Jurkat, Clone E6-1 (cell line): ENCODE measurements around the gene LRRC57. TPM values are rescaled to one million over a fixed set of nuclear protein-coding genes. Genes with fewer than 3 reads are reported as not detected.
A peak's percentile ranks its signal among the peaks of the same experiment; 100 is the strongest.

ENCODE experiments used
- DNase-seq: peaks from one replicate; pipeline ENCODE4 v3.0.0-alpha.2; 2011; ENCODE audit warnings: low read depth, low spot score
- H3K4me3 ChIP-seq: 2 replicates; pipeline ENCODE4 v1.5.1; 2011; ENCODE audit warnings: mild to moderate bottlenecking, low read length, control low read depth, moderate library complexity
- polyA plus RNA-seq: library from polyadenylated mRNA; unstranded; fragments of >200 nt; gene quantifications from one replicate; pipeline ENCODE4 v1.2.1, GENCODE V29; 2012; ENCODE audit warnings: missing spikeins; ENCODE audit not compliant: insufficient read length, insufficient read depth

Gene LRRC57
- 20.1 TPM for polyA plus RNA-seq

DNA sequence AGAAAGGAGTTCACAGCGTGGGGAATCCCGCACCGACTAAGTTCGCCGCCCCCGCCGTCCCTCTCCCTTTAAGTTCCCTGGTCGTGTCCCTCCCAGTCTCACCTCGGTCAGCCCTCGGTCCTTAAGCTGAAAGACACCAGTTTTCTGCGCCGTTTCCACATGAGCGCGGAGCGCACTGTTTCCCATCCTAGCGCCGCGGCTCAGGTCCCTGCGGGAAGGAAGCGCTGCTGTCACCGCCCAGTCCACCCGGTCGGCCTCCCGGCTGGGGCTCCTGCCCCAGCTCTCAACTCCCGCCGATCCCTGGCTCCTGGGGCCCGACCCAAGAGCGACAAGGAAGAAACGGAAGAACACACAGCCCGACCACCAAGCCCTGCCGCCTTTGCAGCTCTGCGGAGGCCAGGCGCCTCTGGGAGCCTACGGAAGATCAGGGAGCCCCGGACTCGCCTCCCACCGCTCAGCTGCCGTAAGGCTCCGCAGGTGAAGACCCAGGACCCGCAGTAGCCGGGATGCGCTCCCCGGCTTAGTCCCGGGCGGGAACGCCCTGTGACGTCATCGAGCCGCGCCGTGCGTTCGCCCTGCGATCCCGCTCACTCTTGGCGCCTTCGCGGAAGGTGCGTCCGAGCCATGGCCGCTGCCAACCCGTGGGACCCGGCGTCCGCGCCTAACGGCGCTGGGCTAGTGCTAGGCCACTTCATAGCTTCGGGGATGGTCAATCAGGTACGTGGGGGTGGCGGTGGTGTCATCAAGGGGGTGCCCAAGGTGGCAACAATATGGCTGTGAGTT lies at the start of gene LRRC57, which contains the start of gene HAUS2:
TSS of gene LRRC57 (minus strand) at position 545 of the 783 bp plus-strand sequence. CDS start at position 186, 359 bp downstream.
TSS of gene HAUS2 (plus strand) at position 590 of the 783 bp plus-strand sequence. CDS start at position 625, 35 bp downstream.
- DNase-seq: peak; percentile 76
- H3K4me3 ChIP-seq: peak within 1 kb of the TSS; percentile 100

DNA sequence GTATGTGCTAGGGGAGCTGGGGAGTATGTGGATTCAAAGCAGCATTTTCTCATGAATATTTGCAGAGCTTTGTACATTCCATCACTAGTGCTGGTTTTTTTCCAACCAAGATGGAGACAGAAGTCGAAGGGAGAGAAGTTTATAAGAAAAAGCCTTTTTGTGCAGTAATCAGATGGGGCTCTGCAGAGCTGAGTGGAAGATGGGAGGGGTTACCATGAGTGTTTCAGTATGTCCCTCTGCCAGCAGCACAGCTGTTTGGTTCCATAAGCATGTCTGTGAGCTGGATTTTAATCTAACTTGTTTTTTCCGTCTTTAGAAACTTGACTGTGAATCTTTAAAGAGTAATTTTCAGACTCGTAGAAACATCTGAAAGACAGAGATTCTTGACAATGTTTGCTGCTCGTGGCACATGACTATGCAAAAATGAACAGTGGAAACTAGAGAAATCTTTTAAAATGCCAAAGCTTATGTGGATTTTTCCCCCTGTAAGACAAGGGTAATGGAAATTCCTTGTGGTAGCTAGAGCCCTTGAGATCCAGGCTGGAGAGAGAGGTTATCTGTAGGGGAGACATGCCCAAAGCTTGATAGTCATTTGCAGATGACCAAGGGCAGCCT lies 47.1 kb upstream of the LRRC57 start:
- DNase-seq: no peak
- no peak overlapping the region for H3K4me3 ChIP-seq

DNA sequence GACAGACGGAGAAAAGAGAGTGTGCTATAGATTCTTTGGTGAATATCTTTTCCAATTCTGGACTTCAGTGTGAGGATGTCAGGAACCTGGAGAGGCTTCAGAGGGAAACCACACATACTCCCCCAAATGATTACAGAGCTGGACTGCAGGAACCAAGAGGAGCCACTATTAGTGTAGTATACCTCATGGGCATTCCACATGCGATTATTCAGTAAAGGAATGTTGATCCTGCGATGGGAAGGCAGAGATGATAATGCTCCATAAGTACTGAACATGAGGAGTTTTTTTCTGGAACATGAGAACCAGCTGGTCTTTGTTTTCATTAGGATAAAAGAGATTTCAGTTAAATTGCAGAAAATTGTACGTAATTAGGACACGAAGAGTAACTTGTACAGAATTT lies 45.5 kb upstream of the LRRC57 start:
- no peak for DNase-seq
- no peak overlapping the region for H3K4me3 ChIP-seq

DNA sequence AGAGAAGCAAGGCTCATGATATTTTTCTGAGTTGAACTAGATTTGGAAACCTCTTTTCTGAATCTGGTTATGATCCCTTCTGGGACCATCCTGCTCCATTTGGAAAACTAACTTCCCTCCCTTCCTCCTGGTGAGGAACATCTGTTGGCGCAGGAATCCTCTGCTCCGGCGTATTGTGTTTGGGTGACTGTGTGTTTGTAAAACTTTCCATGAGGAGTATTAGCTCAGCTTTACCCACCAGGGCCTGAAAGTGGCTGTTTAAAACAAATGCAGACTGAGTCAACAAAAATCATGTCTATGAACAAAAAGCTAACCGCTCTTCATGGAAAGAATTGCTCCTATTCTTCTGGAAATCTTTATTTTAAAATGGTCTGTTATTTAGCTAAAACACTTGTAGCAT lies 44.5 kb upstream of the LRRC57 start:
- no peak for DNase-seq
- H3K4me3 ChIP-seq: no peak overlapping the region

GRCh38 chr15:42592716-42593115 lies 44.1 kb upstream of the LRRC57 start:
- no peak for DNase-seq
- no peak overlapping the region for H3K4me3 ChIP-seq

DNA sequence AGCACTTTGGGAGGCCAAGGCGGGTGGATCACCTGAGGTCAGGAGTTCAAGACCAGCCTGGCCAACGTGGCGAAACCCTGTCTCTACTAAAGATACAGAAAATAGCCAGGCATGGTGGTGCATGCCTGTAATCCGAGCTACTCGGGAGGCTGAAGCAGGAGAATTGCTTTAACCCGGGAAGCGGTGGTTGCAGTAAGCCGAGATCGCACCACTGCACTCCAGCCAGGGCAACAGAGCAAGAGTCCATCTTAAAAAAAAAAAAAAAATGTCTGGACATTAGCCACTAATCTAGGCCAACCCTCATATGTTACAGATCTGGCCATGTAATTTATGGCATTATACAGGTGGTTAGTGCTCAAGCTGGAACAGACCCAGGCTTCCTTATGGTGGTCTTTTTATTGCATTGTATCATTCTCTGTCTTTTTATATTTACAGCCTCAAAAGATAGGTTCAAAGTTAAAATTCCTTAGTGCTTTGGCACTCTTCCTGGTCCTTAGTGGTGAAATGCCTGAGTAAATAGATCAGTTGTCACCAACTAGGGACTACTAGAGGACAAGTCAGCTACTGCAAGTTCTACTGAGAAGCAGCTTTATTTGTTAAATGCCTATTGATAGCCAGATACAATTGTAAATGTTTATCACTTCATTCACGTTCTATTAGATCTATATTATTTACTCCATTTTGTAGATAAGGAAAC lies 42.8 kb upstream of the LRRC57 start:
- no peak overlapping the region for H3K4me3 ChIP-seq
- DNase-seq: no peak

- no peak overlapping the region for H3K4me3 ChIP-seq
- no peak for DNase-seq
These were observed 42.1 kb upstream of the LRRC57 start for GRCh38 chr15:42590619-42591237.

DNA sequence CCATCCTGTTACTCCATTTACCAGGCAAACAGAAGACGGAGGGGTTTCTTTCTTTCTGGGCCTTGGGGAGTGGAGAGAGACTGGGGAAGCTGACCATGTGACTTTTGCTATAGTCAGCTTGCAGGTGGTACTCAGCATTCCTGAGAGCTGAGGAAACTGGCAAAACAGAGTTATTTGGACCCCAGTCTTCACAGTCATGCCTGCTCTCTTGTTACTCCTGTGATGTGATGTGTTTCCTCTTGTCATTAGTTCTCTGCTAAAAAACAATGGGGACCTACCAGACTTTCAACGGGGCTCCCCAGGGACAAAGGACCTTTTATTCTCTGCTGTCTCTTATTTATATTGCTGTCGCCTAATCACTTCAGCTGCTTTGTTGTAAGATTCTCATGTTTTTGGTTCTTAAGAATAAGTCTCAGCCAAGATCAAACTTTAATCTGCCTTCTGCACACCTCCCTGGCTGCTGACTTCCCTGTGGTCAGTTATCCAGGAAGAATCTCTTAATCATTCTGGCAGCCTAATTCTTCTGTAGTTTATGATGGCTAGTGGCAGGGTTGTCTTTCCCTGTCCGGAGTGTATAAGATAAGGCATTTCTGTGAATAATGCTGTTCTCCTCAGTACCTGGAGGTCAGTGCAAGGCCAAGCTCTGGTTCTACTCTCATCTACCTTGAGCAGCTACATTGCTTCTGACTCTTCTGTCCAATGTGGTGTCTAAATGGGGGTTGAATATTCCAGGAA lies 35.6 kb upstream of the LRRC57 start:
- no peak for DNase-seq
- no peak overlapping the region for H3K4me3 ChIP-seq

DNA sequence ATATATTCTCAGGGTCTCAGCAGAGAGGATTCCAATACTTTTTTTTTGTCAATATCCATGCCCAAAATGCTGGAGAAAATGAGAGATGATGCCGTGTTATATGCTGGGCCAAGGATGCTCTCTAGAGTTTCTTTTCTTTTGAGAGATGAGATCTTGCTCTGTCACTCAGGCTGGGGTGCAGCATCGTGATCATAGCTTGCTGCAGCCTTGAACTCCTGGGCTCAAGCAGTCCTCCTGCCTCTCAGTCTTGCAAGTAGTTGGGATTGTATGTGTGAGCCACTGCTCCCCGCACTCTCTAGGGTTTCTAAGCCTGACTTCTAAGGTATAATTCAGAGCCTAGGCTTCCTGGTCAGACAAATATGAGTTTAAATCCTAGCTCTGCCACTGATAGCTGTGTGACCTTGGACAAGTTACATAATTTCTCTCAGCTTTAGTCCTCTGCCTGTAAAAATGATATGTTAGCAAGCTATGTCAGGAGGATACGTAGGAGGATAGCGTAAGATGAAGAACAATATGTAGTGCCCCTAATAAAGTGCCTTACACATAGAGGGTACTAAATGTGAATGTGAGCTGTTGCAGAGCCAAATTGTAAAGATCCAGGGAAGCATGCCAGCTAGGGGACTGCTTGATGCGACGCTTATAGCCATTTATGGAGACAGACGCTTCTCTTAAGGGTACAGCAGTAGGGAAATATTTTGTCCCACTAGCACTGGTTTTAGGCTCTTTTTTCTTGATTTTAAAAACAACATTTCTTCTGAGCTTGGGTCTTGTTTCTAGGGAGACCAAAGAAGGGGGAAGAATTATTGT lies 34.2 kb upstream of the LRRC57 start:
- H3K4me3 ChIP-seq: no peak overlapping the region
- no peak for DNase-seq

- peak; percentile 67 for DNase-seq
- H3K4me3 ChIP-seq: peak overlapping the region; percentile 62
These were observed 32.7 kb upstream of the LRRC57 start for GRCh38 chr15:42581272-42581730.

DNA sequence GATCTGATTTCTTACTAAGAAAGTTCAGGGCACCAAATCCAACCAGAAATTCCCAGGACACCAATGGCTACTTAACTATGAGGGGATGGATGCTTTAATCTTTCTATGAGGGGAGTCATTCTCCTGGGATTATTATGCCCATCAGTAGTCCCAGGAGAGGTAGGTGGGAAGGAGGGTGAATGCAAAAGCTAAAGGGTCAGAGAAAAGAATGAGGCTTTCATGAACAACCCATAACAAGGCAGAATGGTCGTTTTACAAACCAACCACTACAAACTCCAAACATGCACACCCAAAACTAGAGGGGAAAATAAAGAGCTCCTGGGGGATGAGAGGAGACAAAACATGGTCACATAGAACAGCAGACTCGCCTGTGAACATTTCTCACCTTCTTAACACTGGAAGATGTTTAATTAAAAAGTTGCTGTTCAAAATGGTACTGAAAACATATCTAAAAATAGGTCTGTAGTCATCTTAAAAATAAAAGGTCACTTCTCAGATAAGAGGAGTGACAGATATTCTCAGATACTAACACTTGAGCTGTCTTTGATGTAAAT lies 30.5 kb upstream of the LRRC57 start:
- H3K4me3 ChIP-seq: no peak overlapping the region
- DNase-seq: no peak

- H3K4me3 ChIP-seq: no peak overlapping the region
- DNase-seq: no peak
These were observed 29.0 kb upstream of the LRRC57 start for GRCh38 chr15:42577514-42578031.

- DNase-seq: peak; percentile 11
- H3K4me3 ChIP-seq: no peak overlapping the region
These were observed 28.2 kb upstream of the LRRC57 start for GRCh38 chr15:42576776-42577175.

DNA sequence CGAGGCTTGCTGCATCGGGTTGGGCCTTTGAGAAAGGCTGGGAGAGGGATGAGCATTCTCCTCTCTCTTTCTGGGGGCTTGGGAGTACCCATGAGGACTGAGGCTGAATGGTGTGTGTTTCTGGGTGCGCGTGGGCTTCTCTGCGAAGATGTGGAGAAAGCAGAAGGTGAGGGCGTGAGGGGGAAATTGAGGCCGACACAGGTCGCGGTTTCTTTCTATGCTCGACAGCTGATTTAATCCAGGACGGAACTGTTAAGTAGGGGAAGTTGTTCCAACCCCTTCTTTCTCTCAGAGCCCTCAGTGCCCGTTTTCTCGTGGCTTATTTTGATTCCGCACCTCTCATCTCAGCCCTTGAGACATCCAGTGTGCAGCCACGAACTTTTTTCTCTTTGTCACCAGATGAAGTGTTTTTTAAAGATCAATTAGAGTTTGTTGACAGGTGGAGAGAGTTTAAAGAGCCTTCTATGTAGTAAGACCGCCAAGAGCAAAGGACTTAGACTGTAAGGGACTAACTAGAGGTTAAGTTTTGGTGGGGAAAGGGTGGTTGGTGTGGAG lies 27.5 kb upstream of the LRRC57 start:
- no peak for DNase-seq
- H3K4me3 ChIP-seq: peak overlapping the region; percentile 68

GRCh38 chr15:42575188-42576039 lies 26.8 kb upstream of the LRRC57 start, which contains the start of gene STARD9:
TSS of gene STARD9 (plus strand) at chr15:42575606. CDS start at chr15:42575716, 110 bp downstream.
- DNase-seq: peak; percentile 87
- peak within 1 kb of the TSS; percentile 68 for H3K4me3 ChIP-seq

- no peak overlapping the region for H3K4me3 ChIP-seq
These were observed 10.1 kb upstream of the LRRC57 start for GRCh38 chr15:42558739-42559138.

More at GRCh38 chr15:42558739-42559138, 10.1 kb upstream of the LRRC57 start:
- DNase-seq: no peak
